ENCODE measurements around the gene ASPSCR1.

Gene ASPSCR1

DNA sequence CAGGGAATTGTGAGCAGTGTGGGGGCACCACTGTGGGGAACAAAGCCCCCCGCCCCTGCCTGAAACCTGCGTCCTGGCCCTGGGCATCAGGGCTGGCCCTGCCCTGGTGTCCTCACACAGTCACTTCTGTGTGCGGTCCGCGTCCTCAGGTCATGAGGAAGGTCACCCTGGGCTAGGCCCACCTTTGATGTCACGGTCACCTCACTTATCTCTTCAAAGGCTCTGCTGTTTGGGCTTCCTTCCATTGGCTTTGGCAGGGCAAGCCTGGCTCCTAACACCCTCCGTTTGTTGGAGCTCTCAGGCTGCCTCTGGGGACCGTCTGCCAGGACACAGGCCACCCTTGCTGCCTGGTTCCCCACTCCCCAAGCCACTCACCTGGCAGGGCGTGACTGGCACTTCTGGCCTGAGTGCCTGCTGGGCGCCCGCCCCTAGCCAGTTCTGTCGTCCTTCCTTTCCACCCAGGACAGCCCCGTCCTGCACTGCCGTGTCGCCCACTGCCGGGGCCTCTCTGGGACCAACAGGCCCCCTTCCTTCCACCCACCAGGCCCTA lies 36.4 kb downstream of the ASPSCR1 start:
- DNase-seq (ENCODE audit: low read depth): no peak

DNA sequence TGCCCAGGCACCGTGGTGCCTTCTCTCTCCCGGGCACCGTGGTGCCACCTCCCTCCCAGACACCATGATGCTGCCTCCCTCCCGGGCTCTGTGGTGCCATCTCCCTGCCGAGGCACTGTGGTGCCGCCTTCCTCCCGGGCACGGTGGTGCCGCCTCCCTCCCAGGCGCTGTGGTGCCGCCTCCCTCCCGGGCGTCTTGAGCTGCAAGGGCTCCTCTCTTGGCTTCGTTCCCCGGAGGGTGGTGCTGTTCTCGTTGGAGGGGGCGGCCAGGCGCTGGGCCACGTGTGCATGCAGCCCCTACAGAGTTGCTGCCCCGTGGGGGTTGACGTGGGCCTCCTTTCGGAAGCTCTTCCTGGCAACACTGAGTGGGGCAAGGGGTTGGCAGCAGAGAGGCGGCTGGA lies 37.0 kb downstream of the ASPSCR1 start:
- DNase-seq (ENCODE audit: low read depth): no peak

DNA sequence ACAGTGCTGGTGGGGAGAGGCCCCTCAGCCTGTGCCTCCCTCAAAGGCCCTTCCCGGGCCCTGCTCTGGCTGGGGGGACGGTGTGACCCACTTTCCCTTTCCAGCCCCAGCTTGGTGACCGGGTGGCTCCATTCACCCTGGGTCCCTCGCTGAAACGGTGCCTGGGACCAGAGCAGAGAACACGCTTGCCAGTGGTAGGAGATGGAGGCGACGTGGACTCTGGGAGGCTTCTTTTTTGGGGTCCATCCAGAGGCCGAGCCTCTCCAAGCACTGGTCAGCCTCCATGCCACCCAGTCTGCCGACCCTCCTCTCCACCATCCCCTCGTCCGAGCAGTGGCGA lies 37.5 kb downstream of the ASPSCR1 start:
- no peak for DNase-seq (ENCODE audit: low read depth)

DNA sequence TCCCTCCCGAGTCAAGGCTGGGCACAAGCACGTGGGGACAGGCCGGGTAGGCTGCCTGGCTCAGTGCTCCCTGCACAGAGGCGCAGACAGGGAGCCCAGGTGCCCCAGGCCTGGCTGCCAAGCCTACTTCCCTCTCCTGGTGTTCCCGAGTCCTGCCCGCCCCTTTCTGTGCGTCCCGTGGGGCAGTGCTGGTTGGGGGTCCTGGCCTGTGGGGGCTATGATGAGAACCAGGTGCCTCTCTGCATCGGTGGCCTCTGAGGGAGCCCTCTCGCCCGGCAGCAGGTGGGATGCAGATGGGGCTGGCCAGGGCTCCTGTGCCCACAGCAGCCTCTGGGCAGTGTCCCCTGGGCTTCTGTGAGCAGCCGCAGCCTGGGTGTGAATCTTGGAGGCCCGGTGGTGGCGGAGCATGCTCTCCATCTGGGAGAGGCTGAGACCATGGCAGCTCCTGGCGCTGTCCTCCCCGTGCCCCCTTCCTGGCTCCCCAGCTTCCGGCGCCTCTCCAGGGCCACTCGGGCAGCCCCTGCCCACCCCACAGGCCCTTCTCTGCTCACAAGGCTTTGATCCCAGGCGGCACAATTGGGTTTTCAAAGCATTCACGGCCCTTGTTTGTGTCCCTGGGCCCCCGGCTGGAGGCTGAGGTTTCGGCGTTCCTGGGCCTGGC lies 38.0 kb downstream of the ASPSCR1 start:
- no peak for DNase-seq (ENCODE audit: low read depth)

DNA sequence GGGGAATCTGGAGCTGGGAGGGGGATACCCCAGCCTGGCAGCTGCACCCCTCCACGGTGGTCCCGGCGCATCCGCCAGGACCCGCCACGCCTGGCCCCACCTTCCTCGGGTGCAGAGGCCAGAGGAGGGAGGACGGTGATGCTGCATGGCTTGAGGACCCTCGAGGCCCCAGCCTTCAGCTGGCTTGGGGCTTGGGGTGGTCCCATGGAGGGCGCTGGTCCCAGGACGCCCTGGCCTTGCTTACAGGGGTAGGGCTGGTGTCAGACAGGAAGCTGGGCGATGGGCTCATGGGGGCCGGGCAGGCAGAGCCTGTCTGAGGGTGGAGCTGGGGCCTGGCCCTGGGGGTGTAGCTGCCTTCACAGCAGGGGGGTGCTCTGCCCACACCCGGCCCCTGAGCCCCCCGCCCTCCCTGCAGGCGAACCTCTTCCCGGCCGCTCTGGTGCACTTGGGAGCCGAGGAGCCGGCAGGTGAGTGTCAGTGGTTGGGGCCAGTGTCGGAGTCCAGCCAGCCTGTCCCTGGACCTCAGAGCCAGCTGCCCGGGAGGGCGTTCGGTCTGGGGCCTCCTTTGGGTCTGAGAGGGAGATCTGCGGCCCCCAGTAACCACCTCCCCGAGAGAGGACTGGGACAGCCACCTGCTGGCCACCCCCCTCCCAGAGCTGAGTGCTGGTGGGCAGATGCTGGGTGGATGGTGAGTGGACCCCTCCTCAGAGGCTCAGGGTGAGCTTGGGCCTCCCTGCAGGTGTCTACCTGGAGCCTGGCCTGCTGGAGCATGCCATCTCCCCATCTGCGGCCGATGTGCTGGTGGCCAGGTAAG lies 38.8 kb downstream of the ASPSCR1 start:
- no peak for DNase-seq (ENCODE audit: low read depth)

DNA sequence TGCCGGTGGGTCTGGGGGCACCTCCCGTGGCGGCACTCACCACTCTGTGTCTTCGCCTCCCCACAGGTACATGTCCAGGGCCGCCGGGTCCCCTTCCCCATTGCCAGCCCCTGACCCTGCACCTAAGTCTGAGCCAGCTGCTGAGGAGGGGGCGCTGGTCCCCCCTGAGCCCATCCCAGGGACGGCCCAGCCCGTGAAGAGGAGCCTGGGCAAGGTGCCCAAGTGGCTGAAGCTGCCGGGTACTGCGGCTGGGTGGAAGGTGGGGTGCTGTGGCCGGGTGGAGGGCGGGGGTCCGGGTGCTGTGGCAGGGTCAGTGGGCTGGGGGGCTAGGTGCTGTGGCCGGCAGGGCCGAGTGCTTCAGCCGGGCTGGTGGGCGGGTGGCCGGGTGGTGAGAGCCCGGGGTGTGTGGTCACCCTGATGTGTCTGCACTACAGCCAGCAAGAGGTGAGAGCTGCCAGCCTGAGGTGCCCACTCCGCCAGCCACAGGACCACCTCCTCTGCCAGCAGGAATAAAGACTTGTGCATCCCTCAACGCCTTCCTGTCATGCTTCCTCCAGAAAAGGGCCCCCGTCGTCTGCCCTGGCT lies 39.5 kb downstream of the ASPSCR1 start:
- no peak for DNase-seq (ENCODE audit: low read depth)

DNA sequence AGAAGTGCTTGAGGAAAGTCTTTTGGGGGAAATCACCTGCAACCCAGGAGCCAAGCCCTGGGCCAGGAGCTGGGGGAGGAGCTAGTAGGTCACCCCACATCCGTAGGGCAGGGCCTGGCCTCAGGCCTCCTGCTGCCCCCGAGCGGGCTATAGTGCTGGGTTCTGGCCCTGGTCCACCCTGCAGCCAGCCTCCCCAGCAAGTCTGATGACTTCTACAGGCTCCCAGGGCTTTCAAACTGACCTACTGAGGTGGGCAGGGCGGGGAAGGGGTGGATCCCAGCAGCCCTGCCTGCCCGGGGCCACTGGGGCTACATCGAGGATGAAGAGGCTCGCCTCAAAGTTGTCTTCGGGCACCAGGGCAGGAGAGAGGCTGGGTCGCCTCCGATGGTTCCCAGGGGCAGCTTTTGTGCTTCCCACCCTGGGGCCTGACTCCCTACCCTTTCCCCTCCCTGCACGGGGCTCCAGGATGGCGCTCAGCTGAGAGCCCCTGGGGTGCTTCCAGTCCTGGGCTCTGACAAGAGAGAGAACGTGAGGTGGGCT lies 40.3 kb downstream of the ASPSCR1 start:
- DNase-seq (ENCODE audit: low read depth): no peak

DNA sequence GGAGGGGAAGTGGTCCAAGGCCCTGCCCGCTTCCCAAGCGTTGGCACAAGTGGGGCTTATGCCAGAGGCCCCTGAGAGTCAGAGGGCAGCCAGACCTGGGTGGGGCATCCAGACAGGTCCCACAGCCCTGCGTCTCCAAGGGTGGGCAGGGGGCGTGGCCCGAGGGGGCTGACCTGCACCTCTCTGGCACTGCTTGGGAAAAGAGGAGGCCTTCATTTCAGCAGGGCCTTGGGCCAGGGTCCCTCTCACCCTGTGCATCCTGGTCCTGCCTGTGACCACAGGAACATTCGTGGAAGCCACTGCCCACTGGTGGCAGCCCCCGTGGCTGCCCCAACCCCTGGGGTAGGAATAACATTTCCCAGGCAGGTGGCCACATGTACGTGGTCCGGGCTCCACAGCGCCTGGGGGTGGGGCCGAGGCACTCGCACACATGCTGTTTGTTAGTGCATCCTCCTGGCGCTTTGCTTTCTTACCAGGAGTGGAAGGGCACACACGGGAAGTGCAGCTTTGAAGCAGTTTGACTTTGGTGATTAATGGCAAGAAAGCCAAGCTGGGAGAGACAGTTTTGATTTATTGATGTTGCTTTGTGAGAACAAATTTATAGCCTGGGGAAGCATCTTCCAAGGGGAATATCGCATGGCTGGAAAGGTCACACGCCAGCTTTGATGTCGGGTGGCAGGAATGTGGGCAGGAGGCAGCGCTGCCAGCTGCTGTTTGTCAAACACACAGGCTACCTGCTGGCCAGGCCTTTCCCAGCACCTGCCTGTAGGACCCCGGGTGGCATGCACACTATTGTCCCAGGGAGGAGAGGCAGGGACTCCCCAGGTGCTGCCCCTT lies 40.9 kb downstream of the ASPSCR1 start:
- DNase-seq (ENCODE audit: low read depth): no peak

DNA sequence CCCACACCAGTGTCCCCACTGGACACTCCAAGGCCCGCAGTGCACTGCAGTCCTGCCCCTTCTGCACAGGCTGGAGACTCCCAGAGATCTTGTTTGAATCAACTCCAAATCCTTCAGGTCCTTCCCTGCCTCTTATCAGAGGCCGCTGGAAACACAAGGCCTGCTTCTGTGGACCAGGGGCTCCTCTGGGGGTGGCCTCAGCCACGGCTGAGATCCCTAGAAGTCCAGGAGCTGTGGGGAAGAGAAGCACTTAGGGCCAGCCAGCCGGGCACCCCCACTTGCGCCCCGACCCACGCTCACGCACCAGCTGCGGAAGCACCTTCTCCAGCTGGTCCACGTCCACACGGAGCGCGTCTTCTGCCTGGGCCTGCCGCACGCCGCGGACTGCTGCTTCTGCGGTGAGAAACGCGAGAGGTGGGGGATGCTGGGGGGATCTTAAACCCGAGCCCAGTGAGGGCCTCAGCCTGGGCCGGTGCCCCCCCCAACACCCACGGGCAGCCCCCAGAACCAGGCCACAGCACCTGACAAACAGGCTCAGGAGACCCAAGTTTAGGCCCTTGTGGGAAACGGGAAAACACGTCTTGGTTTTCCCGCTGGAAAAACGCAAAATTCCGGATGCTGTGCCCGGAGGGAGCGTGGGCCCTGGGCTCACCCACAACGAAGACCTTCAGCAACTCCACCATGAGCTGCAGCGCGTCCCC lies 41.7 kb downstream of the ASPSCR1 start:
- no peak for DNase-seq (ENCODE audit: low read depth)

DNA sequence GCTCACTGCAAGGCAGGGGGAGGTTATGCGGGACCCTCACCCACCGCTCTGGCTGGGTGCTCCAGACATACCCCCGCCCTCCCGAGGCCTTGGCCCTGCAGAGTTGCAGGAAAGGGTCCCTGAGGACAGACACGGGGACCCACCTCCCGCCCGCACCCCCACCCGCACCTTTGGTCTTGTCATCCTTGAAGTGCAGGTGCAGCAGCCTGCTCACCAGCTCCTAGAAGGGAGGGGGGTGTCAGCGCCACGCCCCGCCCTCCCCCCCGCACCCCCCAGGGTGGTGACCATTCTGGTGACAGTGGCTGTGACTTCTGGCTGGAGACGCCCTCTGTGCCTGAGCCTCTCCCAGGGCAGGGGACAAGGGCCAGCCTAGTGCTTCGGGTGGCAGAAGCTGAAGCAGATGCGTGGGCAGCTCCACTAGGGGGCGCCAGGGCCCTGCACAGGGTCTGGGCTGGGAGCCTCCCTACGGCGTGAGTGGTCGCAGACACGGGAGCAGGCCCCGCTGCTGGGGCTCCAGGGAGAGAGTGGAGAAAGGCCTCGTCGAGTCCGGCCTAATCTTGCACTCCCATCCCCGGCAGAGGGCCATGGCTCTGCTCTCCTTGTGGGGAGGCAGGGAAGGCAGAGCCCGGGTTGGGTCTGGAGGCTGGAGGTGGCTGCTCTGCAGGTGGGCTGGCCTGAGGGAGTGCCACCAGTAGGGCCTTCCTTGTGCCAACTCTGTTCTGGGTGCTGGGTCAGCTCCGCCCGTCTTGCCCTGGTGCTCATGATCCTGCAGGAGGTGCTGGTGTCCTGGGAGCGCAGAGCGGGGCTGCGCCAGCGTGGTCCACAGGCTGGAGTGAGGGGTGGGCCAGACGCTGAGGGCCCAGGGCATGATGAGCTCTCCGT lies 42.5 kb downstream of the ASPSCR1 start:
- peak; percentile 62 for DNase-seq (ENCODE audit: low read depth)

DNA sequence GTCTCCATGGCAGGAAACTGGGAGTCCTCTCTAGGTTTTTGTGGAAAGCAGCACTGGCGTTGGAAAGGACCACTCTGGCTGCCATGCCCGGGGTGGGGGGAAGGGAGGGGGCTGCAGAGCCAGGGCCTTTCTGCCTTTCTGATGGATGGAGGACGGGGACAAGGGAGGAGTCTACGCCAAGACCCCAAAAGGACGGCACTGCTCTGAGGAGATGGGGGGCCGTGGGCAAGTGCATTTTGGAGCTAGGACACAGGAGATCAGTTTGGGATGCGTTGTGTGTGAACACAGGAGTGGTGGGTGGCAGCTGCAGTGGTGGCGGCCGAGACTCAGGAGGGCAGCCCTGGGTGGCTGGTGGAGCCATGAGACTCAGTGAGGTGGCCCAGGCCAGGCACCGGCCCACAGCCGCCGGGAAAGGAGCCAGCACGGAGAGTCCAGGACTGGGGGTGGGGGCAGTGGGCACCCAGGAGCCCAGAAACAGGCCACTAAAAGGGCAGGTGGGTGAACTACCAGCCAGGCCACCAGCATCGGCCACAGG lies 43.2 kb downstream of the ASPSCR1 start:
- DNase-seq (ENCODE audit: low read depth): no peak

DNA sequence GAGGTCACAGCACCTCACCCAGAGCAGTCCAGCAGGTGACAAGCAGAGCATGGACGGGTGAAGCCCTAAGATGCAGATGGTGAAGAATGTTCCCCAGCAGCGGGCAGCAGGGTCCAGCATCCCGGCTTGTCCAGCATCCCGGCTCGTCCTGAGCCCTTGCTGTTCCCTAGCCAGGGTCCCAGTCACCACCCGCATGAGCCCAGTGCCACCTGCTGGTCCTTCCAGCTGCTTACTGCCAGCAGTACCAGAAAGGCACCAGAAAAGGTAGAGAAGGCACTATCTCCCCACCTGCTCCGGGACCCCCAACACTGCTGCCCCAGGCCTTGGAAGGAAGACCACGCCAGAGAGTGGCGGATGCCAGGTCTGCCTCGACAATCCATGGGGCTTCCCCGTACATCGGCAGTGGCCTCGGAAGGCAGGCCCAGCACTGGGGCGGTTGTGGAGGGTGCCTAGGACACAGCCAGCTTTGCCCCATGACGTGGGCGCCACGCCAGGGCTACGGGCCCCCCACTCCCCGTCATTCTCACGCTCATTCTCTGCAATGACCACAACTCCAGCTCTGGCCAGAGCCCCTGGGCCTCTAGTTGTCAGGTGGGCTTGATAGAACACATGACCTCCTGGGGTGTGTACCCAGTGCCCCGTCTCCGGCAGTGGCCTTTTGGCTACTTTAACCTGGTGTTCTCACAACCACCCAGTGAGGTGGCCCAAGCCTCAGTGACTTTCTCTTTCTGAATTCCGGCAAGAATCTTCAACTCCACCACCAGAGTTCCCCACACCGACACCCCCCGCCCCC lies 43.9 kb downstream of the ASPSCR1 start:
- DNase-seq (ENCODE audit: low read depth): no peak

DNA sequence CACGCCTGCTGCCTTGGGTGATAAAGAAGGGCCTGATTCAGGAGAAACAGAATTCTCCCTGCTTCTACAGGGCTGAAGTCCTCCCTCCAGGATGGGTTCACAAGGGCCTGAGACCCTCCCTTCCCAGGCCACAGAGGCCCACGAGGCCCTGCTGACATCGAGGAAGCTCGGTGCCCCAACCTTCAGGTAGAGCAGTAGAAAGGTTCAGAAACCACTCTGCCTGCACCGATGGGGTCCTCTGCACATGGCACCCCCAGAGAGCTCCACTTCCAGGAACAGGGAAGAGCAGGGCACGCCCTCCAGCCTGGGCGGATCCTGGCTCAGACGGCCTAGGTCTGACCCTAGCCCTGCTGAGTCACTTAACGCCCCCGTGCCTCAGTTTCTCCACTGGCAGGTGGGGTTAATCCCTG lies 44.5 kb downstream of the ASPSCR1 start:
- no peak for DNase-seq (ENCODE audit: low read depth)

DNA sequence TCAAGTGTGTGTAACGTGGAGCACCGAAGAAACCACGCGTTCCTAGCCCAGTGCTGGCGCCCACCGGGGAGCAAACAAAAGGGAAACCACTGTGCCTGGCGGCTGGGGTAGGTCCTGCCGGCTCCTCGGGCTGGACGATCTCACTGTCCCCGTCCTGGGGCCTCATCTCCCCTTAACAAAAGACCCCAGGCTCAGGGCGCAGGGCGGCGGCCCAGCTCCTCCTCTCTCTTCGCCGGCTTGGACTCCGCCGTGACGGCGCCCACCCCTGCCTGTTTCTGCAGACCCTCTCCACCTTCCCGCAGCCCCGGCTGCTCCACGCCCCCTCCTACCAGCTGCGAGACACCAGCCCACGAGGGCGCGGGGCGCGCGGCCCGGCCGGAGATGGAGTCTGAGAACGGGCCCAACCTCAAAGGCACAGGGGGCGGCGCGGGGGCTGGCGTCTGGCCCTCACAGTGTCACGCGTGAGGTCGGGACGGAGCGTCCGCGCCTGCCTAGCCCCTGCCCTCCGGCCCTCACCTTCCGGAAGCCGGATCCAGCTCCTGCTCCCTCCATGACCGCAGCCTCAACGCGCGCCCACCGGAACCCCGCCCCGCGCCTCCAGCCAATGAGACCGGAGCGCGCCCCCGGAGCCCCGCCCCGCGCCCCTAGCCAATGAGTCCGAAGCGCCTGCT lies 45.0 kb downstream of the ASPSCR1 start, which contains the start of gene CENPX:
TSS of gene CENPX (minus strand) at position 569 of the 671 bp plus-strand sequence. CDS start at position 552, 17 bp downstream.
- DNase-seq (ENCODE audit: low read depth): no peak

DNA sequence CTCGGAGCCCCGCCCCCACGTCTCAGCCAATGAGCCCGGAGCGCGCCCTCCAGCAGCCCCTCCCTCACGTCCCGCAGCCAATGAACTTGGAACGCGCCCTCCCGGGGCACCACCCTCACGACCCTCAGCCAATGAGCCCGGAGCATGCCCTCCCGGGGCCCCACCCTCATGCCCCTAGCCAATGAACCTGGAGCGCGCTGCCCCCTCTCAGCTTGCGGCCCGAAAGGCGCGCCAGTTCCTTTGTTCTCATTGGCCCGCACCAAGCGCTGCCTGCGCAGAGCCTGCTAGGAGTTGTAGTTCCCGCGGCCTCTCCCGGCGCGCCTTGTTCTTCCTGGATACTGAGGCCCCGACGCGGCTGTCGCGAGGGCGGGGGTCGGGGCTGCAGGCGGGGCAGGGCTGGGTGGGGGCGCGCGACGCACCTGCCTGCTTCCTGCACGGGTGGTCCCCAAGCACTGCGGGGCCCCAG lies 45.6 kb downstream of the ASPSCR1 start, which contains the start of gene LRRC45:
TSS of gene LRRC45 (plus strand) at position 325 of the 466 bp plus-strand sequence. CDS start 339 bp downstream, outside the sequence.
- DNase-seq (ENCODE audit: low read depth): peak; percentile 97

DNA sequence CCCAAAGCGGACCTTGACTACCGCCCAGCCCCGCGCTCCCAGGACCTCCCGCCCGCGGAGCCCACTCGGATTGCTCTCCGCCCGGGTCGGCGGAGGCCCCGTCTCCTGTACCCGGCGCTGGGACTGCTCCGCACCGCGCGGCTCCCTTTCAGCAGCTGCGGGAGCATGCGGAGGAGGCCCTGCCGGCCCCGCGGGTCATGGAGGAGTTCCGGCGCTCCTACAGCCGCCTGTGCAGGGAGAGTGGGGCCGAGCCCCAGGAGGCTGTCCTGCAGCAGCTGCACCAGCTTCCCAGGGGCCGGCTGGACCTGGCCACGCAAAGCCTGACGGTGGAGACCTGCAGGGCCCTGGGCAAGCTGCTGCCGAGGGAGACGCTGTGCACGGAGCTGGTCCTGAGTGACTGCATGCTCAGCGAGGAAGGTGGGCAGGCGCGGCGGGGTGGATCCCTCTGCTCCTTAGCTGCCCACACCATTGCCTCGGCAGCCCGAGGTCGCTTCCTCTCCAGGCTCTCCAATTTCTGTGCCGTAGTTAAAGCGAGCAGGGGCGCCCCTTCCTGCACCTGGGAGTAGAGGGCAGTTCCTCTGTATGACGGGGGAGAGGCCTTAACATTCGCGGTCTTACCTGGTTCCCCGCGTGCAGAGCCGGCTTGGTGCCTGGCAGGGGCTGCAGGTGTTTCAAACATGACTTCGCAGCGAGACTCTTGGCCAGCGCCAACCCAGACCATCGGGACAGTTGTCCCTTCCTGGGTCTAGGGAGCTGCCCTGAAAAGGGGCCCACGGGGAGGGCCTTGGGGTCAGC lies 46.2 kb downstream of the ASPSCR1 start:
- DNase-seq (ENCODE audit: low read depth): no peak

DNA sequence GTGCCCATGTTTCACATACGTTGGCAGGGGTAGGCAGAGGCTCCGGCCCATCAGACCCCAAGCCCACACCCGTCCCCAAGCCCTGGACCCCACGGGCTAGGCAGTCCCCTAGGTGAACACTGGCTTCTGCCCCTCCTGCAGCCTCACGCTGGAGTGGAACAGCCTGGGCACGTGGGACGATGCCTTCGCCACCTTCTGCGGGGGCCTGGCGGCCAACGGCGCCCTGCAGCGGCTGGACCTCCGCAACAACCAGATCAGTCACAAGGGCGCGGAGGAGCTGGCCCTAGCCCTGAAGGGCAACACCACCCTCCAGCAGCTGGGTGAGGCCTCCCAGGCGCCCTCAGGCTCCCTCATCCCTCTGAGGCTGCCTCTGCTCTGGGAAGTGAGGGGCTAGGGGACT lies 47.4 kb downstream of the ASPSCR1 start:
- DNase-seq (ENCODE audit: low read depth): no peak

Measured in stimulated activated CD8-positive, alpha-beta memory T cell treated with anti-CD3 and anti-CD28 coated beads, Interleukin-15, amount 100 ng/mL, for 24 hours (primary cell).